Adipocyte (in vitro differentiated cells): ENCODE data around the gene NUP210L.

ENCODE experiments used
- DNase-seq: peaks from one replicate; pipeline ENCODE4 v3.0.0-alpha.2; 2015; ENCODE audit warnings: low read depth
- H3K27me3 ChIP-seq: replicated peaks from 2 replicates; pipeline ENCODE4 v1.7.0; 2013; ENCODE audit warnings: mild to moderate bottlenecking, low read length, moderate library complexity; ENCODE audit not compliant: control insufficient read depth, insufficient read depth
- H3K36me3 ChIP-seq: 2 replicates; pipeline ENCODE4 v1.7.0; 2013; ENCODE audit warnings: low read length, mild to moderate bottlenecking, moderate library complexity; ENCODE audit not compliant: control insufficient read depth, insufficient read depth, severe bottlenecking
- H3K4me1 ChIP-seq: 2 replicates; pipeline ENCODE4 v1.7.0; 2013; ENCODE audit warnings: mild to moderate bottlenecking, low read length, moderate library complexity; ENCODE audit not compliant: control insufficient read depth, insufficient read depth
- H3K4me3 ChIP-seq: 2 replicates; pipeline ENCODE4 v1.7.0; 2013; ENCODE audit warnings: mild to moderate bottlenecking, low read length, moderate library complexity
- H3K9ac ChIP-seq: 2 replicates; pipeline ENCODE4 v1.7.0; 2013; ENCODE audit warnings: mild to moderate bottlenecking, low read length, moderate library complexity
- H3K9me3 ChIP-seq: 2 replicates; pipeline ENCODE4 v1.7.0; 2013; ENCODE audit warnings: mild to moderate bottlenecking, low read length, moderate library complexity; ENCODE audit not compliant: control insufficient read depth

The NUP210L gene

GRCh38 chr1:153953859-153954365 lies 201.0 kb downstream of the NUP210L start:
- Histone ChIP-seq H3K4me1 (peaks cover 22% of the 10 kb centered on the region), H3K4me3 (no peak overlapping the region), H3K27me3 (no peaks in the 10 kb centered on the region), H3K9me3 (no peaks in the 10 kb centered on the region), H3K36me3 (peaks cover 39% of the 10 kb centered on the region), H3K9ac (no peak overlapping the region)
- no peak for DNase-seq

DNA sequence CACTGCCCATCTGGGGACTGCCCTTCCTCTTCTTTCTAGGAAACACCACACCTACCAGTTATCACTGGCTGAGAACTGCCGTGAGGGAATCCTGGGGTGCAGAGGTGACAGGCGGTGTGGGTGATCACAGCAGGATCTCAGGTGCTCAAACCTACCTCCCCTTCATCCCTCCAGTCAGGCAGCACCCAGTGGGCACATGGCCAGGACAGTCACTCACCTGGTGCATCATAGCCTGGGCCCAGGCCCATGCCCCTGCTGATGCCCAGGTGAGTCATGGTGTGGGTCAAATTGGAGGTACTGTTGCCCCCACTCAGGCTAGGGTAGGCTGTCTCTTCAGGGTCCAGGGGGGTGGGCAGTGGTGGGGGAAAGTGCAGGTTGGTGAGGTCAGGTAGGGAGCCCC lies 203.1 kb downstream of the NUP210L start:
- Histone ChIP-seq H3K4me3 (no peak overlapping the region), H3K27me3 (no peaks in the 10 kb centered on the region), H3K36me3 (peaks cover 53% of the 10 kb centered on the region)

GRCh38 chr1:153951183-153951582 lies 203.7 kb downstream of the NUP210L start:
- no peaks in the 10 kb centered on the region for H3K9me3 ChIP-seq
- H3K36me3 ChIP-seq: peaks cover 53% of the 10 kb centered on the region

More for the DNA sequence above, 203.1 kb downstream of the NUP210L start:
- no peak for DNase-seq
- H3K9ac ChIP-seq: no peak overlapping the region
- peaks cover 18% of the 10 kb centered on the region for H3K4me1 ChIP-seq
- no peaks in the 10 kb centered on the region for H3K9me3 ChIP-seq

DNA sequence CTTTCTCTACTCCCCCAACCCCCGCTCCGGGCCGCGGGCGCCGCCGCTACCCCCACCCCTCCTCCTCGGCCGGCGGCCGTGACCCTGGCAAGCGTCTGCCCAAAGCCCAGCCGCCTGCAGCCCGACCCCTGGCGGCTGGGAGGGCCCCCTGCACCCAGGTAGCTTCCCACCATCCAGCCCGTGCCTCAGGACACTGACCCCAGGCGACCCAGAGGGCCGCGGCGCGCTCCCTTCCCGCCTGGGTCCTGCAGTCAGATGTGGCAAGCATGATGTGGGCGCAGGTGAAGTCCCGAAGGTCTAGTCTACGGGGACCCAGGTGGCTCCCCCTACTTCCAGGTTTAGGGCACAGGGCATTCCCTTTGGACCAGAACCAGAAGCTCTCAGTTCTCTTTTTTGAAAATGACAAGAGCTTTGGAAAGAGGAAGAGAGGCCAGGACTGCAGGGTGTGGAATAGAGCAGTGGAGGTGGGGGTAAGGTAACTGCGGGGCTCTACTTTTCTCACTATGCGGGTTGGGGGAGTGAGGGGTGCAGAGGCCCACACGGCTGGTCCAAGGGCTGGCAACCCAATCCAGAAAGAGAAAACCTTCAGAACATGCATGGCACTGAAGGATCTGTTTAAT lies 208.1 kb downstream of the NUP210L start, which contains the start of gene DENND4B:
DENND4B (minus strand) TSS at position 97 of the 620 bp plus-strand sequence. CDS start 2,344 bp downstream, outside the sequence.
- no peaks in the 10 kb centered on the region for H3K27me3 ChIP-seq
- peak within 1 kb of the TSS; percentile 88 for H3K9ac ChIP-seq
- H3K4me3 ChIP-seq: peak within 1 kb of the TSS; percentile 84
- H3K9me3 ChIP-seq: no peaks in the 10 kb centered on the region
- H3K4me1 ChIP-seq: peaks cover 22% of the 10 kb centered on the region
- H3K36me3 ChIP-seq: peaks cover 40% of the 10 kb centered on the region
- peak; percentile 94 for DNase-seq

More at GRCh38 chr1:153951183-153951582, 203.7 kb downstream of the NUP210L start:
- Histone ChIP-seq H3K27me3 (no peaks in the 10 kb centered on the region), H3K9ac (no peak overlapping the region), H3K4me3 (no peak overlapping the region), H3K4me1 (peaks cover 13% of the 10 kb centered on the region)
- no peak for DNase-seq

DNA sequence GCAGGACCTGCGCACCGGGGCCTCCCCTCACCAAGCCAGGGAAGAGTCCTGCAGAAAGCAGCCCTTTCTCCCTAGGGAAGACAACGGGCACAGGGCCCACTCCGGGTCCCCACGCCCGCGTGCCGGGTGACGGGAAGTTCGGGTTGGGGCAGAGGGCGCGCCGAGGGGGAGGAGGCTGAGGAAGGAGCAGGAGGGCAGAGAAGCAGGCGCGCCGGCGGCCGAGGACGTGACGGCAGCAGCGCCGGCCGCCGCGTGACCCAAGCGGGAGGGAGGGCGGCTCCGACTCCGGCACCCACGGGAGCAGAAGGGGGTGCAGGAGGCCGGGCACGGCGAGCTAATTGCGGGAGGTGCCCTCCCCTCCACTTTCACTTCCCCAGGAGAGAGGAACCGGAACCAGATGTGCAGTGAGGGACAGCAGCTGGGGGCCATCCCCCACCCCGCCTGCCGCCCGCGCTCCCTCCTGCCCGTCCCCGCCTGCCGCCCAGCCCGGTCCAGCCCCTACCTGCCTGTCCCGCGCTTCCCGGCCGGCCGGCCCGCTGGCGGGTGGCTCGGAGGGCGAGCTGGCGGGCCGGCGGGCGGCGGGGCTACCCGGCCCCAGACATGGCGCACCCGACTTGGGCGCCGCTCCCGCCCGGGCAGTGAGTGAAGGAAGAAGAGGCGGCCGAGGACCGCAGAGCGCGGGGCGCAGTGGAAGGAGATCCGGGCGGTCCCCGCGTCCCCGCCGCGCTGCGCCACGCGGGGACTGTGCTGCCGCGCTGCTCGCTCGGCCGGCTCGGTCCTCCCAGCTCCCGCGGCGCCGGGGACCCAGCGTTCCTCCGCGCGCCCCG lies 208.9 kb downstream of the NUP210L start:
- DNase-seq: peak; percentile 86
- H3K9me3 ChIP-seq: no peaks in the 10 kb centered on the region
- peaks cover 38% of the 10 kb centered on the region for H3K36me3 ChIP-seq
- H3K9ac ChIP-seq: peak overlapping the region; percentile 88
- H3K4me1 ChIP-seq: peaks cover 22% of the 10 kb centered on the region
- peak overlapping the region; percentile 84 for H3K4me3 ChIP-seq
- no peaks in the 10 kb centered on the region for H3K27me3 ChIP-seq

DNA sequence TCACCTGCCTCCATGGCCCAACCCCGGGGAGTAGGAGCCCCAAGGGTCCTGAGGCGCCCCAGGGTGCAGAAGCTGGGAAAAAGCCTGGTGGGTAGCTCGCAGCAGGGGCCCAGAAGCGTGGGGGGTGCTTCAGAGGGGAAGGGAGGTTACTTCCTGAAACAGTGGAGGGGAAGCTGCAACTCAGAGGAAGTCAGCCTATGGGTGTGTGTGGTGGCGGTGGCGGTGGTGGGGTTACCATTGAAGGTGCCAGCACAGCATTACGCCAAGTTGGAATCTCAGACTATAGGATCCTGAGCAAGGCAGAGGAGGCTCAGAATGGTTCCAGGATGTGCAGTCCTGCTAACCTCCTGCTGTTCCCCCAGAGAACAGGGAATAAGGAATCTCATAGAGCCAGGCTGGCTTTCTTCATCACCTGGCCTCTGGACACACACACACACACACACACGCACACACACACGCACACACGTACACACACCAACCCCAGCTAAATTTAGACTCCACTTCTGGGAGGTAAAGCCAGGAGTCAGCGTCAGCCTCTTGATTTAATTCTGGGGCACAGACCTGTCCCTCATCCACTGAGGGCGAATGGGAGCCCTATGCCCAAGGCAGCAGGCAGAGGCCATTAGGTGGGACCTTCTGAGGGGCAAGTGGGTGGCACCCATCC lies 209.6 kb downstream of the NUP210L start:
- H3K4me1 ChIP-seq: peaks cover 22% of the 10 kb centered on the region
- peak overlapping the region; percentile 84 for H3K4me3 ChIP-seq
- DNase-seq: peak; percentile 47
- no peaks in the 10 kb centered on the region for H3K27me3 ChIP-seq
- no peaks in the 10 kb centered on the region for H3K9me3 ChIP-seq
- peak overlapping the region; percentile 88 for H3K9ac ChIP-seq
- peaks cover 38% of the 10 kb centered on the region for H3K36me3 ChIP-seq

DNA sequence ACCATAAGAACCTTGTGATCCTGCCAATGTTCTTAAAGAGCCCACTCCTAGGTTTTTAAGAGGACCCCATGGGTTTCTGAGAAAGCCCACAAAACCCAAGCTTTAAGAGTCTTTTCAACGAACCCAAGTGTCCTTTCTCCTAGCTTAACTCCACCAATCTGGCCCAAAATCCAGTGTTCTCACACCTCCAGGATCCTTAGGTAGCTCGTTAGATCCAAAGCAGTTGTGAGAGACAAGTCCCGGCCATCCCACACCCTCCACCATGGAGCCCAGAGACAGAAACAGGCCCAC lies 210.1 kb downstream of the NUP210L start:
- H3K4me1 ChIP-seq: peaks cover 22% of the 10 kb centered on the region

GRCh38 chr1:153944005-153944826 lies 210.7 kb downstream of the NUP210L start:
- H3K9ac ChIP-seq: no peak overlapping the region
- no peaks in the 10 kb centered on the region for H3K9me3 ChIP-seq
- H3K36me3 ChIP-seq: peaks cover 40% of the 10 kb centered on the region
- peak; percentile 8 for DNase-seq
- peaks cover 22% of the 10 kb centered on the region for H3K4me1 ChIP-seq
- H3K27me3 ChIP-seq: no peaks in the 10 kb centered on the region
- H3K4me3 ChIP-seq: no peak overlapping the region

More for the DNA sequence above, 210.1 kb downstream of the NUP210L start:
- H3K4me3 ChIP-seq: peak overlapping the region; percentile 84
- no peaks in the 10 kb centered on the region for H3K9me3 ChIP-seq
- no peak for DNase-seq
- no peaks in the 10 kb centered on the region for H3K27me3 ChIP-seq
- H3K36me3 ChIP-seq: peaks cover 39% of the 10 kb centered on the region
- H3K9ac ChIP-seq: peak overlapping the region; percentile 88

GRCh38 chr1:153942766-153943549 lies 211.9 kb downstream of the NUP210L start:
- no peaks in the 10 kb centered on the region for H3K9me3 ChIP-seq
- no peak overlapping the region for H3K9ac ChIP-seq
- H3K4me3 ChIP-seq: no peak overlapping the region
- no peak for DNase-seq
- no peaks in the 10 kb centered on the region for H3K27me3 ChIP-seq
- peaks cover 27% of the 10 kb centered on the region for H3K36me3 ChIP-seq
- peaks cover 22% of the 10 kb centered on the region for H3K4me1 ChIP-seq
